Ramos (cell line): ENCODE data around the gene SIPA1.

Source experiments
- in situ Hi-C: fragments of 300-500 bp; cut with MboI; formaldehyde crosslinking; loops from one replicate; pipeline ENCODE4 v1.14.3; 2022; ENCODE audit warnings: low sequenced_read_pairs; ENCODE audit not compliant: unreplicated experiment

Gene SIPA1

DNA sequence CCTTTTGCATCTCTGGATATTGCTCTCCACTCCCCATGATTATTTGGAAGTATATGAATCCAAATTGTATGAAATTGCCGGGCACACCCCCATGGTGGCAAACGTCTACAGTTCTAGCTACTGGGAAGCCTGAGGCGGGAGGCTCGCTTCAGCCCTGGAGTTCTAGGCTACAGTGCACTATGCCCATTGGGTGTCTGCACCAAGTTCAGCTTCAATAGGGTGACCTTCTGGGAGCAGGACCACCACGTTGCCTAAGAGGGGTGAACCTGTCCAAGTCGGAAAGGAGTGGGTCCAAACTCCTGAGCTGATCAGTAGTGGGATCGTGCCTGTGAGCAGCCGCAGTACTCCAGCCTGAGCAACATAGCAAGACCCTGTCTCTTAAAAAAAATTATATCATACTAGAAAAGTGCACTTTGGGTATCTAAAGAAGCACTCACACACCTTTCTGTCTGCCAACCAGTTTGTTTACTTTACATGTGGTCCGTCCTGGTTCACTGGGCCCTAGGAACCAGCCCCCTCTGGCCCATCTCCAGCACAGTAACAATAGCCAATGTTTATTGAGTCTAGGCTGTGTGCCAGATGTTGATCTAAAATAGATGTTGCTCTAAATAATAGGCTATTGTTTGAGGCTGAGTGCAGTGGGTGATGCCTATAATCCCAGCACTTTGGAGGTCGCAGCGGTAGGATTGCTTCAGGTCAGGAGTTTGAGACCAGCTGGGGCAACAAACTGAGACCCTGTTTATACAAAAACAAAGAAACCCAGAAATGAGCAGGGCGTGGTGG lies 57.7 kb downstream of the SIPA1 start:
- in situ Hi-C loops, result no loop called here

DNA sequence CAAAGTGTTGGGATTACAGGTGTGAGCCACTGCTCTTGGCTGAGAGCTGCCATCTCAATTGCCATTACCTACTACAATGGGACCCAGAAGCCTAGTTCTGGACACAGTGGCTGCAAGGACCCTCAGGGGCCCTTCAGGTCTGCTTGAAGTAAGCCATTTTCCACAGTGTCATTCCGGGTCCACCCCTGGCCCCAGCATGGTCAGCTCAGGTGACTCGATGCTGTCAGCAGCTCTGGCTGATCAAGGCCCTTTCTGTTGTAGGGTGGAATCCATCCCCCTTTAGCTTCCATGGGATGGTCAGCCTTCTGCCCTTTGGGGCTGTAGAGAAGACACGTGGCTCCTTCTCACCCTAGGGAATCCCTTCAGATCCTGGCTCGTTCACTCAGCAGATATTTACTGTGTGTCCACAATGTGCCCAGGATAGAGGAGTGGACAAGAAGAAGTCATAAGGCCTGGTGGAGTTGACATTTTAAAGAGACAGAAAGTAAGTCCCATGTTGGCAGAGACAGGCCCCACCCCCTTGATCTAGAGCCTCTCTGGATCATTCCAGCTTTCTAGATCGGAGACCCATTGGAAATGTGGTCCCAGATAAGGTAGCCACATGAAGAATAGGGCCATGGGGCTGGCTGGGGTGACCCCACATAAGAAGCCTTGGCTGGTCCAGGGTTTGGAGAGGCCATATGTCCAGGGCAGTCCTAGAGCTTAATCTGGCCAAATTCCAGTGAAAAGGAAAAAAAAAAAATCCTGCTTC lies 59.1 kb downstream of the SIPA1 start:
- in situ Hi-C loops, result no loop called here

DNA sequence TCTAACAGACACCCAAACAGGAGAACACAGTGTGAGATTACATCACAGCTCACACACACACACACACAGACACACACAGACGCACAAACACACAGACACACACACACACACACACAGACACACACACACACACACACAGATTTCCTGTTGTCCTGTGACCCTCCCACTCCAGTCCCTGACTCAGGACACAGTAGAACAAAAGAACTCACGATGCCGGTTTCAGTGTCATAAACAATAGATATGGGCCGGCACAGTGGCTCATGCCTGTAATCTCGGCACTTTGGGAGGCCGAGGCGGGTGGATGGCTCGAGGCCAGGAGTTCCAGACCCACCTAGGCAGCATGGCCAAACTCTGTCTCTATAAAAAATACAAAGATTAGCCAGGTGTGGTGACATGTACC lies 60.3 kb downstream of the SIPA1 start:
- in situ Hi-C loops, result no loop called here

DNA sequence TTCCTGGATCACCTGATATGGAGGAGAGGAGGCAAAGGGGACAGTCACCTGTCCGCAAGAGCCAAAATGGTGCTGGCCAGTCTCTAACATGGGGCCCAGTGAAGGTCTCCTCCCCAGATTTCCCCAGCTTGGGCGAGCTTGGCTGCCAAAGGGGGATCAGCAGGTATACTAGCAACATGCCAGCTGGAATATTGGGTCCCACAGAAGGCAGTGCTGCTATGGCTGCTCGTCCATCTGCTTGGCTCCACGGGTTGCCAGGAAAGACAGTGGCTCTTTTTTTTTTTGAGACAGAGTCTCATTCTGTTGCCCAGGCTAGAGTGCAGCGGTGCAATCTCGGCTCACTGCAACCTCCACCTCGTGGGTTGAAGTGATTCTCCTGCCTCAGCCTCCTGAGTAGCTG lies 61.4 kb downstream of the SIPA1 start:
- in situ Hi-C loops, result no loop called here

DNA sequence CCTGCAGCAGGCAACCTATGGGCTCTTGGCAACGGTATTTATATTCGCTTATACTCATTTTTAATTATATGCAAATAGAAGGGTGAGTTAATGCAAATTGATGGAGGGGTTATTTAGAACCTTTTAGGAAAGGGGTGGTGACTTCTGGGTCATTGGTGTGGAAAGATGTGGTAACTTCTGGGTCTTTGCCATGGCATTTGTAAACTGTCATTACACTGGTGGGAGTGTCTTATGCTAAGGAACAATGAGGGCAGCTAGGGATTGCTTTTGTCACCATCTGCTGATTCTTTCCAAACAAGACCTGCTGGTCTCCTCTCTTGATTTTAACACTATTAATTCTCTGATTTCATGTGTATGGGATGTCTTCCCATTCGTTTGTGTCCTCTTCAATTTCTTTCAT lies 62.5 kb downstream of the SIPA1 start:
- in situ Hi-C loops, result no loop called here
